ENCODE data around the gene SYTL1. TPM values are rescaled to one million over a fixed set of nuclear protein-coding genes. Genes with fewer than 3 reads are reported as not detected.

The SYTL1 gene
- total and polyA plus RNA-seq, 9 donors: 0.15 to 20.9 (median 2.6) TPM

- TF ChIP-seq POLR2A (IDR thresholded peaks at IDR 0.05): no peak
- no peak for TF ChIP-seq EP300 (IDR thresholded peaks at IDR 0.05)
- no peak for TF ChIP-seq CTCF (IDR thresholded peaks at IDR 0.05)
- DNase-seq: no peak
- no peak overlapping the region for H3K27ac ChIP-seq
- 97 to 98% (median 97%) methylated on average over 5 of the region's 5 CpGs for WGBS, 3 donors
- no peaks in the 10 kb centered on the region for H3K9me3 ChIP-seq
- peaks cover 3% of the 10 kb centered on the region for H3K4me1 ChIP-seq (ENCODE audit: insufficient read depth)
- no peak overlapping the region for H3K4me3 ChIP-seq
- no peaks in the 10 kb centered on the region for H3K36me3 ChIP-seq
- intact Hi-C loops (cut with DNase I): loop anchor here (2.0 to 10.0 kb wide), 5 partner anchors 32 to 54 kb away; partner anchors contain the start of genes GPR3 (in 2 of the 4) and TMEM222 (in 1 of the 4)
- H3K27me3 ChIP-seq: no peaks in the 10 kb centered on the region
These were observed 17.1 kb downstream of the SYTL1 start for GRCh38 chr1:27358928-27359313.

DNA sequence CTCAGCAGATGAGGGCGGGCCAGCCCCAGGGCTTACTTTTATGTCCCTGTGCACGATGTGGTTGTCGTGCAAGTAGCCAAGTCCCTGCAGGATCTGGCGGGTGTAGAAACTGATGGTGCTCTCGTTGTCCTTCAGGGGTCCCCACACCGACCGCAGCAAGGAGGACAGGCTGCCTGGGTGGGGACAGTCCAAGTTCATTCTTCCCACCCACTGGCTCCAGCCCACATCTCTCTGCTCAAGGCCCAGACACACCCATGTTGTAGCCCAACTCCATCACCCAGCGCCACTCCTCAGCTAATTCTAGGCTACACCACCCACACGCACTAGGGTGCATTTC is 18.0 kb downstream of the SYTL1 start:
- TF ChIP-seq EP300 (IDR thresholded peaks at IDR 0.05): no peak
- TF ChIP-seq CTCF (IDR thresholded peaks at IDR 0.05): no peak
- no peak for TF ChIP-seq POLR2A (IDR thresholded peaks at IDR 0.05)
- Histone ChIP-seq H3K36me3 (no peaks in the 10 kb centered on the region), H3K4me3 (no peak overlapping the region), H3K27ac (no peak overlapping the region), H3K9me3 (no peaks in the 10 kb centered on the region), H3K4me1 (ENCODE audit: insufficient read depth) (peaks cover 3% of the 10 kb centered on the region), H3K27me3 (no peaks in the 10 kb centered on the region)
- 73 to 89% (median 84%) methylated on average over 9 of the region's 9 CpGs for WGBS, 3 donors
- intact Hi-C loops (cut with DNase I): loop anchor here (2.0 to 10.0 kb wide), 5 partner anchors 31 to 55 kb away; partner anchors contain the start of genes GPR3 (in 2 of the 4) and TMEM222 (in 1 of the 4)
- no peak for DNase-seq

DNA sequence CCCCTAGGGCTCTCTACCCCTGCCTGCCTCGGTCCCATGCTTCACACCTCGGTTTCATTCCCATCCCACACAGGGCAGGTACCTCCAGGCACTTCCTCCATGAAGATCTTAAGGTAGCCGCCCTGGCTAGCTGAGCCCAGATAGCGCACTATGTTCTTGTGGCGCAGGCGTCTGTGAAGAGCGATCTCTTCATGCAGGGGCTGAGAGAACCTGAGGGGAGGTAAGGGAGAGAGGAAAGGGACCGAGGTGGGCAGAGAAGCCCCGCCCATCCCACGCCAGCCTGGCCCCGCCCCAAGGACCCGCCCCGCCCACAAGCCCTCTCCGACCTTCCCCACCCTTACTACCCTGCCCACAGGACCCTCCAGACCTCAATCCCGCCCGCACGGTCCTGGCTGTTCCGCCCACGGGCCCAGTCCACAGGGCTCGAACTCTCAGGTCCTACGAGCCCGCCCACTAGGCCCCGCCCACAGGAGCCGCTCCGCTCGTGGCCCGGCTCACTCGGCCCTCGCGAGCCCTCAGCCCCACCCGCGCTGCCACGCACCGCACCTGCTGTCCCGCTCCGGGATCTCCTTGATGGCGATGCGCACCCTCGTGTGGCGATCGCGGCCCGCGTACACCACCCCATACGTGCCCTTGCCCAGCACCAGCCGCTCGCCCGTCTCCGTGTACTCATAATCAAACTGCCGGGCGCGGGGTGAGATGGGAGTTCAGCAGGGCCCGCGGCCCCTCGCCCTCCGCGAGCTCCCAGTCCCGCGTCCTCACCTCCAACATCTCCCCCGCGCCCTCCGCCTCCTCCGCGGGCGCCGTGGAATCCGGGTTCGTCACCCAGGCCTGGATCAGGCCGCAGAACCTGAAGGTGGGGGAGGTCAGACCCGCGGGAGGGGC is 18.6 kb downstream of the SYTL1 start:
- Histone ChIP-seq H3K36me3 (no peaks in the 10 kb centered on the region), H3K27ac (no peak overlapping the region), H3K9me3 (no peaks in the 10 kb centered on the region), H3K4me3 (no peak overlapping the region), H3K27me3 (no peaks in the 10 kb centered on the region), H3K4me1 (ENCODE audit: insufficient read depth) (peaks cover 7% of the 10 kb centered on the region)
- DNase-seq: no peak
- TF ChIP-seq CTCF (IDR thresholded peaks at IDR 0.05) (no peak), EP300 (IDR thresholded peaks at IDR 0.05) (no peak), POLR2A (IDR thresholded peaks at IDR 0.05) (no peak)
- WGBS, 3 donors: 36 to 62% (median 50%) methylated on average over 71 of the region's 71 CpGs
- intact Hi-C loops (cut with DNase I): no loop called here

DNA sequence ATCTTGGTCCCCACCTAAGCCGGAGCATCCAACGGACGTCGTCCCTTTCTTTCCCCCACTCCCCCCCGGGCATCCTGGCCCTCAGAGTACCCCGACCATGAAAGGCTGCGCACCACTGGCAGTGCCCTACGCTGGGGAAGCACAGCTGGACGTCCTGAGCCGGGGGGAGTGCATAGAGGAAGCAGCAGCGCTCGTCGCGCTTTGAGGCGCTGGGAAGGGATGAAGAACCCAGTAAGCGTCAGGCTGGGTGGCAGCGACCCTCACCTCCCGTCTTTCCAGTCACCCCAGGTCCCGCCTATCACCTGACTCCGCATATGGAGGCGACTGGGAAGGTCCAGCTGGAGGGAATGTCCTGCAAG is 19.2 kb downstream of the SYTL1 start:
- H3K9me3 ChIP-seq: no peaks in the 10 kb centered on the region
- TF ChIP-seq CTCF (IDR thresholded peaks at IDR 0.05) (no peak), POLR2A (IDR thresholded peaks at IDR 0.05) (no peak), EP300 (IDR thresholded peaks at IDR 0.05) (no peak)
- DNase-seq: no peak
- H3K4me1 ChIP-seq (ENCODE audit: insufficient read depth): peaks cover 7% of the 10 kb centered on the region
- 86 to 93% (median 87%) methylated on average over 20 to 21 of the region's 21 CpGs for WGBS, 3 donors
- H3K4me3 ChIP-seq: no peak overlapping the region
- H3K27ac ChIP-seq: no peak overlapping the region
- H3K36me3 ChIP-seq: no peaks in the 10 kb centered on the region
- intact Hi-C loops (cut with DNase I): no loop called here
- H3K27me3 ChIP-seq: no peaks in the 10 kb centered on the region

All from ovary (tissue), 9 donors.